HL-60 (cell line): ENCODE measurements around the gene MSI2.

Experiments used
- DNase-seq, 2 experiments: peaks; one replicate each; pipeline ENCODE4 v3.0.0-alpha.2; 2010 to 2020; ENCODE audit warnings: low read depth in 1 of 2, low spot score in 1 of 2
- H3K27ac ChIP-seq: fragments of 250-450 bp; sonication (Bioruptor Pico); replicated peaks from 2 replicates; pipeline ENCODE4 v1.5.1; 2020; ENCODE audit warnings: mild to moderate bottlenecking, moderate library complexity
- H3K27me3 ChIP-seq: fragments of 250-450 bp; sonication (Bioruptor Pico); 2 replicates; pipeline ENCODE4 v1.5.1; 2021; ENCODE audit warnings: mild to moderate bottlenecking, moderate library complexity; ENCODE audit not compliant: insufficient read depth, poor library complexity, severe bottlenecking
- H3K4me3 ChIP-seq: replicated peaks from 2 replicates; pipeline ENCODE4 v1.5.1; 2011; ENCODE audit warnings: mild to moderate bottlenecking, control low read depth, low read length; ENCODE audit not compliant: insufficient read depth
- CTCF ChIP-seq: IDR thresholded peaks from one replicate; pipeline ENCODE4 v1.5.1; 2011; ENCODE audit warnings: low read length, control low read depth, inconsistent platforms; ENCODE audit not compliant: insufficient read depth
- GABPA ChIP-seq: IDR thresholded peaks from 2 replicates; pipeline ENCODE4 v1.6.1; 2012; ENCODE audit warnings: low read depth
- POLR2AphosphoS5 ChIP-seq: IDR thresholded peaks from 2 replicates; pipeline ENCODE4 v1.6.1; 2012; ENCODE audit warnings: low read depth
- REST ChIP-seq: IDR thresholded peaks from 2 replicates; pipeline ENCODE4 v1.6.1; 2012; ENCODE audit warnings: low read depth; ENCODE audit not compliant: insufficient replicate concordance
- SPI1 ChIP-seq: IDR thresholded peaks from 2 replicates; pipeline ENCODE4 v1.6.1; 2012; ENCODE audit warnings: low read depth, mild to moderate bottlenecking, borderline replicate concordance

The MSI2 gene

GRCh38 chr17:57565176-57565575 is 308.9 kb downstream of the MSI2 start:
- Histone ChIP-seq H3K27me3 (no peaks in the 10 kb centered on the region), H3K4me3 (no peak overlapping the region), H3K27ac (no peak overlapping the region)
- no peak for DNase-seq
- TF ChIP-seq CTCF (no peak), REST (no peak), SPI1 (no peak), POLR2AphosphoS5 (no peak), GABPA (no peak)

DNA sequence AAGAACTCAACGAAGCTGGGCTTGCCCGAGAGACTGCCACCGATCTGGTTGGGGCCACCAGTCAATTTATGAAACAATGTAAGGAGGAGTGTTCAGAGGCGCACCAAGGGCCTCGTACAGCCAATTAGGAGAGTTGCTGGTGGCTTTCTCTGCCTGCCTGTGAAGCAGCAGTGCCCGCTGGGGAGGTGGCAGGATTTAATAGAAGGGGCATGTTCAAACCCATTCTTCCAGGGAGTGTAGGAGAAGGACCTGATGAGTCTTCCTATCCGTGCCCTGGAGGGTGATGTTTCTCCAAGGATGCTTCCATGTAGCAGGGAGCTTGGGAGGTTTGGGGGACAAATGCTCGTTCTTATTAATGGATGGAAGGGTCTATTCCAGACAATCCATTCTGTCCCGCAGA is 310.4 kb downstream of the MSI2 start:
- Histone ChIP-seq H3K27me3 (no peaks in the 10 kb centered on the region), H3K4me3 (no peak overlapping the region), H3K27ac (no peak overlapping the region)
- no peak for DNase-seq
- TF ChIP-seq POLR2AphosphoS5 (no peak), REST (no peak), SPI1 (no peak), GABPA (no peak), CTCF (no peak)

- no peak for DNase-seq
These were observed 310.9 kb downstream of the MSI2 start for GRCh38 chr17:57567251-57567650.

More at GRCh38 chr17:57567251-57567650, 310.9 kb downstream of the MSI2 start:
- Histone ChIP-seq H3K4me3 (no peak overlapping the region), H3K27me3 (no peaks in the 10 kb centered on the region), H3K27ac (no peak overlapping the region)
- TF ChIP-seq POLR2AphosphoS5 (no peak), SPI1 (no peak), REST (no peak), GABPA (no peak), CTCF (no peak)
